ENCODE data around the gene ZNF772. TPM values are rescaled to one million over a fixed set of nuclear protein-coding genes. Genes with fewer than 3 reads are reported as not detected.

The ZNF772 gene
- total RNA-seq, 1 experiment from 2014 or later, result 14.1 TPM

- Histone ChIP-seq H3K79me2 (ENCODE audit: low read length) (peaks cover 50% of the 10 kb centered on the region), H3K36me3 (ENCODE audit: low read depth, low read length) (peaks cover 33% of the 10 kb centered on the region), H3K9me3 (ENCODE audit: low read length) (no peaks in the 10 kb centered on the region), H3K4me1 (ENCODE audit: insufficient read depth, low read length) (peaks cover 14% of the 10 kb centered on the region), H3K27ac (ENCODE audit: low read length) (peak within 1 kb of the TSS; percentile 34), H3K9ac (ENCODE audit: low read length) (peak within 1 kb of the TSS; percentile 86), H3K9me2 (replicated peaks; ENCODE audit: low read length) (no peaks in the 10 kb centered on the region), H2AFZ (ENCODE audit: low read length) (peak within 1 kb of the TSS; percentile 94), H3K4me3 (ENCODE audit: low read length) (peak within 1 kb of the TSS; percentile 88), H3K4me2 (ENCODE audit: low read length) (peak within 1 kb of the TSS; percentile 87), H3F3A (ENCODE audit: low read length, unreplicated experiment) (no peaks in the 10 kb centered on the region), H3K27me3 (ENCODE audit: low read length) (no peaks in the 10 kb centered on the region), H4K20me1 (ENCODE audit: low read length) (no peaks in the 10 kb centered on the region)
- TSS peak; percentile 67 for BruUV-seq (replicated peaks)
- ATAC-seq (peak; percentile 96), DNase-seq (peak; percentile 100)
- ChIA-PET CTCF (no interaction called here), POLR2A (ENCODE audit: unreplicated experiment) (no interaction called here)
- TF ChIP-seq CTCF (conservative IDR thresholded peaks at IDR 0.05; ENCODE audit: low read depth, low read length), result no peak
- TF ChIP-seq EZH2 (IDR thresholded peaks at IDR 0.05; ENCODE audit: low read length, unreplicated experiment), result no peak
- no peak for TF ChIP-seq EZH2phosphoT487 (IDR thresholded peaks at IDR 0.05; ENCODE audit: borderline replicate concordance, low read length)
- intact Hi-C loops (cut with micrococcal nuclease), result loop anchor here (1.0 to 5.0 kb wide), 2 partner anchors 24 to 52 kb away; partner anchors contain the start of genes ZNF17 and ZNF419
Observed at GRCh38 chr19:57435062-57435978, 42.0 kb downstream of the ZNF772 start, which contains the start of gene ZNF749. Gene ZNF749, plus strand, starts transcription at chr19:57435325. Its CDS starts 254 bp downstream, at chr19:57435579.

GRCh38 chr19:57434386-57435061 lies 42.8 kb downstream of the ZNF772 start:
- ATAC-seq, result peak; percentile 1; the same call in 1 of the 2 replicates
- POLR2A ChIA-PET (ENCODE audit: unreplicated experiment), result no interaction called here

More at GRCh38 chr19:57434386-57435061, 42.8 kb downstream of the ZNF772 start:
- H3K27ac ChIP-seq (ENCODE audit: low read length), result no peak overlapping the region
- H2AFZ ChIP-seq (ENCODE audit: low read length), result peak overlapping the region; percentile 94
- H3K36me3 ChIP-seq (ENCODE audit: low read depth, low read length), result peaks cover 25% of the 10 kb centered on the region
- H3K4me1 ChIP-seq (ENCODE audit: insufficient read depth, low read length), result peaks cover 14% of the 10 kb centered on the region
- no peaks in the 10 kb centered on the region for H3K9me3 ChIP-seq (ENCODE audit: low read length)
- intact Hi-C loops (cut with micrococcal nuclease), result loop anchor here (1.0 to 5.0 kb wide), 2 partner anchors 23 to 53 kb away; partner anchors contain the start of genes ZNF17 and ZNF419
- BruUV-seq (replicated peaks), result TSS peak; percentile 92
- H3F3A ChIP-seq (ENCODE audit: low read length, unreplicated experiment), result no peaks in the 10 kb centered on the region
- peak overlapping the region; percentile 86 for H3K9ac ChIP-seq (ENCODE audit: low read length)
- peak overlapping the region; percentile 87 for H3K4me2 ChIP-seq (ENCODE audit: low read length)
- TF ChIP-seq CTCF (conservative IDR thresholded peaks at IDR 0.05; ENCODE audit: low read depth, low read length), result no peak
- TF ChIP-seq EZH2 (IDR thresholded peaks at IDR 0.05; ENCODE audit: low read length, unreplicated experiment), result no peak
- no peak for TF ChIP-seq EZH2phosphoT487 (IDR thresholded peaks at IDR 0.05; ENCODE audit: borderline replicate concordance, low read length)
- peak overlapping the region; percentile 88 for H3K4me3 ChIP-seq (ENCODE audit: low read length)
- CTCF ChIA-PET, result no interaction called here
- no peak for DNase-seq
- H3K27me3 ChIP-seq (ENCODE audit: low read length), result no peaks in the 10 kb centered on the region
- no peaks in the 10 kb centered on the region for H4K20me1 ChIP-seq (ENCODE audit: low read length)
- peaks cover 42% of the 10 kb centered on the region for H3K79me2 ChIP-seq (ENCODE audit: low read length)
- no peaks in the 10 kb centered on the region for H3K9me2 ChIP-seq (replicated peaks; ENCODE audit: low read length)

All from PC-3 (cell line).